RWPE2 (cell line): Measurements from ENCODE around the gene CNGA3.

Experiments used
- ATAC-seq: fragments of 200-7000 bp; cut with Tn5 transposase; 3 replicates; pipeline ENCODE4 v1.9.1; 2021; ENCODE audit warnings: low read depth
- DNase-seq: peaks from one replicate; pipeline ENCODE4 v3.0.0-alpha.2; 2020; ENCODE audit warnings: low spot score
- H3K27ac ChIP-seq: fragments of 450-650 bp; 2 replicates; pipeline ENCODE4 v1.5.1; 2017; ENCODE audit warnings: mild to moderate bottlenecking; ENCODE audit not compliant: poor library complexity, severe bottlenecking
- H3K27me3 ChIP-seq: fragments of 250-450 bp; sonication (Bioruptor Pico); 2 replicates; pipeline ENCODE4 v1.5.1; 2021; ENCODE audit warnings: mild to moderate bottlenecking, moderate library complexity; ENCODE audit not compliant: insufficient read depth, poor library complexity, severe bottlenecking
- H3K36me3 ChIP-seq: fragments of 250-450 bp; sonication (Bioruptor Pico); 2 replicates; pipeline ENCODE4 v1.5.1; 2020; ENCODE audit warnings: low read depth, mild to moderate bottlenecking, moderate library complexity
- H3K4me1 ChIP-seq: fragments of 250-450 bp; sonication (Bioruptor Pico); 2 replicates; pipeline ENCODE4 v1.5.1; 2021; ENCODE audit warnings: mild to moderate bottlenecking, moderate library complexity; ENCODE audit not compliant: insufficient read depth, poor library complexity, severe bottlenecking
- H3K4me3 ChIP-seq: fragments of 250-450 bp; sonication (Bioruptor Pico); 2 replicates; pipeline ENCODE4 v1.5.1; 2021; ENCODE audit warnings: mild to moderate bottlenecking, moderate library complexity; ENCODE audit not compliant: severe bottlenecking
- H3K9me3 ChIP-seq: fragments of 250-450 bp; sonication (Bioruptor Pico); 2 replicates; pipeline ENCODE4 v1.5.1; 2021; ENCODE audit warnings: mild to moderate bottlenecking, moderate library complexity; ENCODE audit not compliant: severe bottlenecking
- CTCF ChIP-seq: fragments of 450-650 bp; IDR thresholded peaks from one replicate; pipeline ENCODE4 v1.5.1; 2017; ENCODE audit warnings: mild to moderate bottlenecking, moderate library complexity; ENCODE audit not compliant: poor library complexity, severe bottlenecking

The CNGA3 gene

GRCh38 chr2:98388081-98388480 is 41.8 kb downstream of the CNGA3 start:
- no peak for DNase-seq

GRCh38 chr2:98388601-98389250 is 42.5 kb downstream of the CNGA3 start:
- Histone ChIP-seq H3K9me3 (no peaks in the 10 kb centered on the region), H3K4me1 (no peaks in the 10 kb centered on the region), H3K36me3 (no peaks in the 10 kb centered on the region), H3K27ac (no peak overlapping the region), H3K4me3 (no peak overlapping the region), H3K27me3 (peaks cover 5% of the 10 kb centered on the region)
- ATAC-seq = no peak
- DNase-seq = no peak
- TF ChIP-seq CTCF = no peak

More at GRCh38 chr2:98388081-98388480, 41.8 kb downstream of the CNGA3 start:
- no peaks in the 10 kb centered on the region for H3K4me1 ChIP-seq
- no peaks in the 10 kb centered on the region for H3K36me3 ChIP-seq
- H3K27ac ChIP-seq = no peak overlapping the region
- no peak for ATAC-seq
- H3K4me3 ChIP-seq = no peak overlapping the region
- peaks cover 5% of the 10 kb centered on the region for H3K27me3 ChIP-seq
- H3K9me3 ChIP-seq = no peaks in the 10 kb centered on the region
- no peak for TF ChIP-seq CTCF

- DNase-seq (no peak), ATAC-seq (no peak)
- TF ChIP-seq CTCF = no peak
Observed at GRCh38 chr2:98389251-98389605, 43.0 kb downstream of the CNGA3 start.

GRCh38 chr2:98390571-98391476 is 44.6 kb downstream of the CNGA3 start:
- no peak overlapping the region for H3K27ac ChIP-seq
- H3K36me3 ChIP-seq = no peaks in the 10 kb centered on the region
- H3K4me3 ChIP-seq = no peak overlapping the region
- DNase-seq = no peak
- no peak for TF ChIP-seq CTCF
- no peaks in the 10 kb centered on the region for H3K9me3 ChIP-seq
- H3K27me3 ChIP-seq = peaks cover 5% of the 10 kb centered on the region
- ATAC-seq = no peak
- H3K4me1 ChIP-seq = no peaks in the 10 kb centered on the region

More at GRCh38 chr2:98389251-98389605, 43.0 kb downstream of the CNGA3 start:
- no peak overlapping the region for H3K27ac ChIP-seq
- H3K4me1 ChIP-seq = no peaks in the 10 kb centered on the region
- peaks cover 5% of the 10 kb centered on the region for H3K27me3 ChIP-seq
- no peaks in the 10 kb centered on the region for H3K9me3 ChIP-seq
- no peak overlapping the region for H3K4me3 ChIP-seq
- no peaks in the 10 kb centered on the region for H3K36me3 ChIP-seq
